HL-60/S4 treated with retinoic acid at 250 ng/mL for 4 days and 3 days (cell line): ENCODE data around the gene SGK1.

Experiments used
- in situ Hi-C: fragments of 300-500 bp; cut with MboI; formaldehyde crosslinking; loops from 2 replicates; pipeline ENCODE4 v1.7.0; 2022; ENCODE audit warnings: low sequenced_read_pairs

The SGK1 gene

GRCh38 chr6:134173936-134174671 lies 143.8 kb downstream of the SGK1 start:
- in situ Hi-C loops = no loop called here

- in situ Hi-C loops = no loop called here
Measured at GRCh38 chr6:134173366-134173725, 144.6 kb downstream of the SGK1 start.

- in situ Hi-C loops = no loop called here
Measured at GRCh38 chr6:134172706-134173365, 145.1 kb downstream of the SGK1 start.

DNA sequence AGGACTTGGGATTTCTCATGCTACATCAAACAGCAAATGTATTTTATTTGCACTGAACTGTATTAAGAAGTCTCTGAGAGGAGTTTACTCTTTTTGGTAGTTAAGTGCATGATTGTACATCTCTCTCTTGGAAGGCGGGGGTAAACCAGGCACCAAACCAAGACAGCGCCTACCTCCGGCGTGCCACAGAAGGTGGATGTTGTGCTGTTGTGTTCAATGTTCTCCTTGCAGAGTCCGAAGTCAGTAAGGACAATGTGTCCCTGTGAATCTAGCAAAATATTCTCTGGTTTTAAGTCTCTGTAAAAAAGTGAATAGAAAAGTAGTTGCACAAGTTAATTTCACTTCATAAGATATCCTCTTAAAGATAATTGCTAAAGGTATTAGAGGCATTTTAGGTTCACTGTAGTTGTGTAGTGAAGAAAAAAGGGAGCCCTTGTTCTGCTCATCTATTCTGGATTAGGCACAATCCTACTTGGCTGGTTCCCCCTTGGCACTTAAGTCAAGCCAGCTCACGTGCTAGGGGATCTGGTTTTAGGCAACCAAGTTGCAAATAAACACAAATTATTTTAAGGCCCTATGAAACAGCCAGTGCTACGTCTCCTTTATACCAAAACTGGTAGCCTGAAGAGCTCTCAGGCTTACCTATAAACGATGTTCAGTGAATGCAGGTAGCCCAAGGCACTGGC lies 145.7 kb downstream of the SGK1 start:
- in situ Hi-C loops = no loop called here

DNA sequence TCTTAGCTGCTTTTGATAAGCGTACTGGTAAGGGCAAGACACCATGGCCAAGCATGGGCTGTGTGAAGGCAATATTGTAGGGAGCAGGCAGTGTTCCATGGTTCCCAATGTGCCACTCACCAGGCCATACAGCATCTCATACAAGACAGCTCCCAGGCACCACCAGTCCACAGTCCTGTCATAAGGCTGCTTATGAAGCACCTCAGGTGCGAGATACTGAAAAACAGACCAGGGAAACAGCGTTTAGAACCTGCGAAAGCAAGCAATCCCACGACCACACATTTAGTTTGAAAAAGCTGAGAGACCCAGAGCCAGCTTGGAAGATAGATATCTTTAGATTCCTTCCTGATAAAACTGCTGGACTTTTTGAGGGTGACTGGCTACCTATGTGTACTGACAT lies 146.4 kb downstream of the SGK1 start:
- in situ Hi-C loops = no loop called here

DNA sequence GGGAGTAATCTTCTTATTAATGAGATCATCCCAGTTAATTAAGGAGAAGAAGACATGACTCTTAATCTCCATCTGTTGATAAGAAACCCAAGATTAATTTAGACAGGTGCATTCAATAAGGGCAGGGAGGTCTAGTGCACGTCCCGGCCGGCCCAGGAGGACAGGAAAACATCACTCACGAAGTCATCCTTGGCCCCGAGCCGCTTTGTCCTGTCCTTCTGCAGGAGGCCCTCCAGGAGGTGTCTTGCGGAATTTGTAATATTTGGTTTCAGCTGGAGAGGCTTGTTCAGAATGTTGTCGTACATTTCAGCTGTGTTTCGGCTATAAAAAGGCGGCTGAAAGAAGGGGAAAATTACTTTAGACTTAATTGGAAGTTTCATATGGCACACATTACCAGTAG lies 147.1 kb downstream of the SGK1 start:
- in situ Hi-C loops = no loop called here

DNA sequence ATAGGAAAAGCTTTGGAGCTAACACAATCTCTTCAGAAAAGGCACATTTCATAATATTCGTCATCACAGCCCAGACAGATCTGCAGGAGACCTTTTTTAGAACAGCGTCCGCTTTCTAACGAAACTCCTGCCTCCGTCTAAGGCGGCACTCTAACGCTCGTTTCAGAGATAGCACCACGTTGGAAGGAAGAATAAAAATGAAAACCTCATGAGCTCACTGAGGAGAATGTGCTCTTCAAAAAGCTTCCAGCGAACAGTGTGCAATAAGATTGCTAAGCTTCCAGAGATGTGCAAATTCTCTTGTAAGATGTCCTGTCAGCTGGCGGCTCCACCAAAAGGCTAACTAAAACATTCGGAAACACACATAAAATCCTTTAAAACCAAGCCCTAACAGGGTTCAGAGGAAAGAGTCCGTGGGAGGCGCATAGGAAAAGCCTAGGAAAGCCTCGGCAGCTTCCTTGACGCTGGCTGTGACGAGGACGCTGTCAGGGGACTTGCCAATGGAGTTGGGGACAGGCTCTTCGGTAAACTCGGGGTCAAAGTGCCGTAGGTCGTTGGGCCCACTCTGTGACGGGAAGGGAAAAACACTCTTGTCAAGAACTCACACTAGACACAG lies 147.9 kb downstream of the SGK1 start:
- in situ Hi-C loops = loop anchor here (5.0 kb wide), 1 partner anchor 647 kb away; no protein-coding TSS in a partner anchor

GRCh38 chr6:134168590-134169208 lies 149.2 kb downstream of the SGK1 start:
- in situ Hi-C loops = loop anchor here (5.0 kb wide), 1 partner anchor 649 kb away; no protein-coding TSS in a partner anchor

- in situ Hi-C loops = loop anchor here (5.0 kb wide), 1 partner anchor 651 kb away; no protein-coding TSS in a partner anchor
Measured at GRCh38 chr6:134166511-134167261, 151.2 kb downstream of the SGK1 start.

GRCh38 chr6:134165561-134166201 lies 152.2 kb downstream of the SGK1 start:
- in situ Hi-C loops = loop anchor here (5.0 kb wide), 1 partner anchor 652 kb away; no protein-coding TSS in a partner anchor

DNA sequence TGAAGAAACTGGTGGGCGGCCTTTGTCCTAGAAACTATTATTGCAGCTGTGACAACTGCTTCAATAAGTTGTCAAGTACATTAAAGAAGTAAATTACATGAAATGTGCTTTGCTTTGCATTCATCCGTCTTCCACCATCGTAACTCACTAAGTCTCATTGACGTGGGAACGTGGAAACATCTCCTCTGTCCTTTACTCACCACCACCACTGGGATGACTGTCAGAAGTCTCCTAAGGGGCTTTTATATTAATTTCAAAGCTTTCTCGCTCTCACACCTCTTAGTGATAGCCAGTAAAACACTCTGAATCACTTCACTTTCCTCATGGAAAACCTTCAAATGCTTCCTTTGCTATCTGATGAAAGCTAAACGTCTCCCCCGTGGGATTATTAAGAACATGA lies 153.6 kb downstream of the SGK1 start:
- in situ Hi-C loops = no loop called here

DNA sequence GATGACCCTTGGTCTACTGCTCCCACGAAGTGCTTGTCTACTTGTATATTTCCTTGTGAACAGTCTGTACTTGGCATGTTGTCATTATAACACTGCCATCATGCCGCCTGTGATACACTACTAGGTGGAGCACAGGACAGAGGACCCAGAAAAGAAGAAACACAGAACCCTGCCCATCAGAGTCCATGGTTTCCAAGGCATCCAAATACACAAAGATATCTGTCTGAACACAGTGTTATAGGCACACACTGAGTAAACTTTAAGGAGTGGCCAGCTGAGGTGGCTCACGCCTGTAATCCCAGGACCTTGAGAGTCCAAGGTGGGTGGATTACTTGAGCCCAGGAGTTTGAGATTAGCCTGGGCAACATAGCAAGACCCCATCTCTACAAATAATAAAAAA lies 155.0 kb downstream of the SGK1 start:
- in situ Hi-C loops = no loop called here

- in situ Hi-C loops = no loop called here
Measured at GRCh38 chr6:134161041-134161440, 156.9 kb downstream of the SGK1 start.

DNA sequence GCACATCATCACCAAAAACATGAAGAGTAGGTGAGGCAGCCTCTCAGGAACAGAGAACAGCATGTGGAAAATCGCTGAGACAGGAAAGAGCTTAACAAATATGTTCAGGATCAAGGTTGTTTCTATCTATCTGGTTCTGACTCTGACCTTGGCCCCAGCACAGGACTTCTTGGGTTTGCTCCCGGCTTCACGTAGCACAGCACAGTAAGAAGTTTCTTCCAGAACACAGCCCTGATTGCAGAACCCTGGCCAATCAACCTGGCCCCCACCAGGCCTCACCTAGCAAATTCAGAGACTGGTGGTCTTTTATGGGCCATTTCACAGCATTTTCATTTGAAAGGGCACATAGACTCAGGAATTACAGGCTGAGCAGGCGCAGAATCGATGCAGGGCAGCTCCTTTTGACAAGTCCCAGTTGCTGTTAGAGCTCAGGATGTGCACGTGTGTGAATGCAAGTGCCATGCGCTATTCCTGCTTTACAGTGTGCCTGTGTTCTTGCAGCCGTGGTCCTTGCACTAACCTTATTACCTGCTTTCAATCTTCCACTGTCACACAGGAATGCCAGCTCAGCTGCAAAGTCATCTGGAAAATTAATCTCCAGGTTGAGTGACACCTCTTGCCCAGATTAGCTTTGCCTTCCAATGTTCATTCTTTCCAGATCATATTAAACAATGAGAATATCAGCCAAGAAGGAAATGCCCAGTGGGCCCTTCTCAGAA lies 165.0 kb downstream of the SGK1 start:
- in situ Hi-C loops = no loop called here

- in situ Hi-C loops = loop anchor here (25.0 kb wide), 1 partner anchor 1289 kb away; no protein-coding TSS in a partner anchor
Measured at GRCh38 chr6:134148566-134148965, 169.3 kb downstream of the SGK1 start.

GRCh38 chr6:134147034-134147533 lies 170.8 kb downstream of the SGK1 start:
- in situ Hi-C loops = loop anchor here (25.0 kb wide), 1 partner anchor 1290 kb away; no protein-coding TSS in a partner anchor

GRCh38 chr6:134146268-134147033 lies 171.5 kb downstream of the SGK1 start:
- in situ Hi-C loops = loop anchor here (25.0 kb wide), 1 partner anchor 1291 kb away; no protein-coding TSS in a partner anchor

DNA sequence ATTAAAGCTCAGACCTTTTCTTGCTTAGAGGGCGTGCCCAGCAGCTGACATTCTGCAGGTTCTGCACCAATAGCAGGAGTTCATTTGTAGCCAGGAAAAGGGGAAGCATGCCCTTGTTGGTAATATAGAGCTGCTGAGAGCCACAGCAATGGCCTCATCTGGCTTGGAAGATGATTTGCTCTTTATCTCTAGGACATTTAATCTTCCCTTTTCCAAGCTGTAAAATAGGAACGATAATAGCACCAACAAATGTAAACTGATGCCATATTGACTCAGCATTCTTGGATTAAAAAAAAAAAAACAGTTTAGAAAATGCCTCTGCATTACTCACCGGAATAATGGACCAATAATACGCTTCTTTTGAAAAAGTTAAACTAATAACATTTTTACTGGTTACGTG lies 172.1 kb downstream of the SGK1 start:
- in situ Hi-C loops = loop anchor here (25.0 kb wide), 1 partner anchor 1292 kb away; no protein-coding TSS in a partner anchor
